Stimulated activated CD4-positive, alpha-beta T cell treated with anti-CD3 and anti-CD28 coated beads, Interleukin-2, amount 100 ng/mL, for 48 hours (primary cell): Measurements from ENCODE around the gene NTN1.
"Not testable (repeated sequence)": the region's sequence is repeated elsewhere in the genome, so short reads cannot be mapped to it uniquely, and the experiment has no call there.

Source experiments
- DNase-seq, 2 donors: peaks; one replicate each; pipeline ENCODE4 v3.0.0-alpha.2; 2020

The NTN1 gene

DNA sequence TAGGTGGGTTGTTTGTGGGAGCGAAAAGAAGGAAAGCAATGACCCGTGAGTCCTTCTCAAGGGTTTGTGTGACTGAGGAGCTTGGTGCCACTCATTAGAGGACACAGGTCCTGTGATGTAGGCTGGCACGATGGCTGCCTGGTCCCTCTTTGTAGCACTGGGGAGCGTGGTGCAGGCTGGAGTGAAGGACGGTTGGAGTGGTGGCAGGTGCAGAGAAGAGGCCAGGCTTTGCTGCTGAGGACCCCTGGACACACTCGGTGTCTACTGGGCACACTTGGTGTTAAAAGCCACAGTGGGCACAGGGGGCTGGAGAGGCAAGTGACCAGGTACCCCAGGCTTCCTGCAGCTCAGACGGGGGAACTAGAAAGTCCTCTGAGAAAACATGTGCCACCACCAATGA, 106.0 kb downstream of the NTN1 start:
- no peak for DNase-seq

- DNase-seq: no peak
These were observed 110.1 kb downstream of the NTN1 start for GRCh38 chr17:9131371-9131770.

DNA sequence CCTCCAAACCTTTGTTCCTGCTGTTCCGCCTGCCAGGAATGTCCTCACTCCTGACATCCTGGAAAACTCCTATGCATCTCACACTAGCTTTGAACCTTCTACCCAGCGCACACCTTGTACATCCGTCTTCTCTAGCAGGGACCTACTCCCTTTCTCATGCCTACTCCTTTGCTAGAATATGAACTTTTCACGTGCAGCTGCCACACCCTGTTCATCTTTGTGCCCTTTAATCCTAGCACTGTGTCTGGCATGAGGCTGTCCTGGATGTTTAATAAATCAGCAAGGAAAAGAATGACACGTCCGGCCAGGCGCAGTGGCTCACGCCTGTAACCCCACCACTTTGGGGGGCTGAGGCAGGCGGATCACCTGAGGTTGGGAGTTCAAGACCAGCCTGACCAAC, 111.0 kb downstream of the NTN1 start:
- no peak for DNase-seq

- no peak for DNase-seq
These were observed 111.8 kb downstream of the NTN1 start for GRCh38 chr17:9132944-9133610.

DNA sequence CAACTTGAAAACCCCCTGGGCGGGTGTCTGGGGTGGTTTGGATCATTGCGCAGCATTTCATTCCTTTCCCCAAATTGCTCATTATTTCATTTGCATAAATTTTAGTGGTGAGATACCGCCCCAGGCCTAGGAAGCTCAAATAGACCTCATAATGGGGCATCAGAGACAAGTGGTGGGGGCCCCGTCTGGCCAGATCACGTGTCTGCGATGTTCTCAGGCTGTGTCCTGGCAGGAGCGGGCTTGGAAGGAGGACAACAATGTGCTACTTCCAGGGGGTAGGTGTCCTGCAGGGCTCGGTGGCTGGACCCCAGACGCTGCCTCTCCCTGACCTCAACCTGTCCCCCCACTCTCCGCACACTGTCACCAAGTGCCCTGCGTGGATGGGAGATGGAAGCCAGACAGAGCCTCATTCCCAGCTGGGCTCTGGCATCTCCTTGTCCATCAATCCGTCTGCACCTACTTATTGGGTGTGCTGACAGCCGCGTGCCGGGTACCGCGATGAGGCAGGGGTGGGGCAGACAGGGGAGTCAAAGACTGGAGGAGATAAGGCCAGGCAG, 116.9 kb downstream of the NTN1 start:
- DNase-seq: no peak

GRCh38 chr17:9139695-9140094, 118.4 kb downstream of the NTN1 start:
- DNase-seq: no peak

- no peak for DNase-seq
These were observed 119.5 kb downstream of the NTN1 start for GRCh38 chr17:9140550-9141424.

- DNase-seq: no peak
These were observed 120.1 kb downstream of the NTN1 start for GRCh38 chr17:9141425-9141753.

- DNase-seq: no peak
These were observed 121.6 kb downstream of the NTN1 start for GRCh38 chr17:9142772-9143494.

DNA sequence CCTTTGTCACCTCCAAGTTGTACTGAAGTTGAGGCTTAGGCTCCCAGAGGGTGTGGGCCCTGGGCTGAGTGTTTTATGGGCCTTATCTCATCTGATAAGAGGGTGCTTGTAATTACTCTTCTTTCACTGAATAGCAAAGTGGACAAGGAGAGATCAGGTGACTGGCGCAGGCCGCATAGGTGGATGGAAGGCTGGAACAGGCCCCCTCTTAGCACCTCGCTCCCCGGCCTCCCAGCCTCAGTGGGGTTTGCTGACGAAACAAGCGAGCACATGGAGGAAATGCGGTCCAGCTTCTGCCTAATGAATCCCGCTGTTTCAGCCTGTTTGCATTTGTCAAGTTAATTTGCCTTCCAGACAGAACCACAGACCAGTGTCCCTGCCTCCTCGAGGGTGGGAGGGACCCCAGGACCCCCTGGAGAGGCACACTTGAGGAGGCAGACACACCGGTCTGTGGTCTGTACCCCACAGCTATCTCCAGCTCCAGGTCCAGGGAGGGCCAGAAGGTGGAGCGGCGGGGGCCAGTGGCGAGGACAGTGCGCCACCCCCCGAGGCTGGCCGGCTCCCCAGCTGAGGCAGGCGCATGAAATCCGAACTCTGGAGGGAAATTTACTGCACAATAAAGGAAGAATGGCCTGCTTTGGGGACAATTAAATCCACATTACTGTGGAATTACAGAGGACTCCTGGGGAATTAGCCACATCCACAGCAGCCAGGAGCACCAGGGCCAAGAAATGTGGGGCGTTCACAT, 123.4 kb downstream of the NTN1 start:
- no peak for DNase-seq

- no peak for DNase-seq
These were observed 124.8 kb downstream of the NTN1 start for GRCh38 chr17:9146064-9146463.

DNA sequence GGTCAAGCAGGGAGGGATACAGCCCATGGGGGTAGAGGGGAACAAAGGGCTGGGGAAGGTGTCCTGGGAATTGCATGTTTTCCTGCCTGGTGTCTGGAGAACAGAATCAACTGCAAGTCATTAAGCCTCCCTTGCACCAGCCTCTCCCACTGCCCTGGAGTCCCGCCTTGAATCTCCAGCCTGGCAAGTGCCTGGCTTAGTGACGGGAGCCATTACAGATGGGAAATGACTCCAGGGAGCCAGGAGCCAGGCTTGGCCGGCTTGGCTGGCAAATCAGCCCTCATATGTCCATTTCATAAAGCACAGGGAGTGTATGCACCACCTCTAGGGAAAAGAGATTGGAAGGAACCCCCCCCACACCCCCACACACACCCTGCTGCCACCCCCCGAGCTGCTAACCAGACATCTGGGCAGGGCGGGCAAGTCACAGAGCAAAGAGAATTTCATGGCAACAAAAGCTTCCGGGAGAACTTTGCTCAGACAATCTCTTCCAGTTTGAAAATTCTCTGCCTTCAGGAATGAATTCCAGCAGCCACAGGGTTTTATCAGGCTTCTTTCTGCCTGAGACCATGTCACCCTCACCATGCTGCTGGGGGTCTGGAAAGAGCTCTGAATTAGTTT, 127.7 kb downstream of the NTN1 start:
- no peak for DNase-seq

GRCh38 chr17:9150446-9151090, 129.3 kb downstream of the NTN1 start:
- no peak for DNase-seq

GRCh38 chr17:9151091-9151490, 129.8 kb downstream of the NTN1 start:
- DNase-seq: no peak

DNA sequence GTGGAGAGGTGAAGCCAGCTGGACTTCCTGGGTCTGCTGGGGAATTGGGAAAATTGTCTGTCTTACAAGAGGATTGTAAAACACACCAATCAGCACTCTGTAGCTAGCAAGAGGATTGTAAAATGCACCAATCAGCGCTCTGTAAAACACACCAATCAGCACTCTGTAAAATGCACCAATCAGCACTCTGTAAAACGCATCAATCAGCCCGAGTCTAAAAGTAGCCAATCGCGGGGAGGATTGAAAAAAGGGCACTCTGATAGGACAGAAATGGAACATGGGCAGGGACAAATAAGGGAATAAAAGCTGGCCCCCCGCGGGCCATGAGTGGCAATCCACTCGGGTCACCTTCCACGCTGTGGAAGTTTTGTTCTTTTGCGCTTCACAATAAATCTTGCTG, 130.4 kb downstream of the NTN1 start:
- DNase-seq: not testable (repeated sequence)

- no peak for DNase-seq
These were observed 137.5 kb downstream of the NTN1 start for GRCh38 chr17:9158544-9159452.

DNA sequence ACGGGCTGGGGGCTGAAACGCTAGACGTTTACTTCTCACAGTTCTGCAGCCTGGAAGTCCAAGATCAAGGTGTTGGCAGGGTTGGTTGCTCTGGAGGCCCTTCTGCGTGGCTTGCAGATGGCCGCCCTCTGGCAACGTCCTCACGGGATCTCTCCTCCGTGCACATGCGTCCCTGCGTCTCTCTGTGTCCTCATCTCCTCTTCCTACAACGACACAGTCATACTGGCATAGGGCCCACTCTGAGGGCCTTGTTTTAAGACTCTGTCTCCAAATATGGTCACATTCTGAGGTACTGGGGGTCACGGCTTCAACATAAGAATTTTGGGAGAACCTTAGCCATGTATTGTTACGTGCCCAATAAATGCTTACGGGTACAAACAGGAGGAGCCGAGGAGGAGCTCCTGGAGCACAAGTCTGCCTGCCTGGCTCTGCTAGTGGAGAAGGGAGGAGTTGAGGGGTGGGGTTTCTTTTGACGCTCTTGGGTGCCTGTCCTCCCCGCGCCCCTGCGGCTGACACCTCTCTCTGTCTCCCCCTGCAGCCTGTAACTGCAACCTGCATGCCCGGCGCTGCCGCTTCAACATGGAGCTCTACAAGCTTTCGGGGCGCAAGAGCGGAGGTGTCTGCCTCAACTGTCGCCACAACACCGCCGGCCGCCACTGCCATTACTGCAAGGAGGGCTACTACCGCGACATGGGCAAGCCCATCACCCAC, 141.1 kb downstream of the NTN1 start:
- DNase-seq: no peak

DNA sequence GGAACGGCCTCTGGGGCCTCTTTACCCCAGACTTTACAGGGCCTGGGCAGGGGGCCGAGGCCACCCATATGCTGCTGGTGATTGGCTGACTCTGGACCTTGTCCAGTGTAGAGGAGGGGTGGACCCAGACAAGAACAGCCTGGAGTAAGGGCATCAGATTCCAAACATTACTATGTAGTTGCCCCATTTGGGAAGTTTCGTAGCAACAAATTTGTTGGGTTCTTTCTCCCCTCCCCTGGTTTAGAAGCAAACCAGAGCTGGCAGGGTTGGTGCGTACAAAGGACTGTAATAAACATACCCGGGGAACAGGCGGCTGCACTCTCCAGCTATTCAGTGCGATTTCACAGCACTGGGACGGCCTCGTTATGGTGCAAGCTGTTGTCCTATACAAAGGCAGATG, 145.5 kb downstream of the NTN1 start:
- no peak for DNase-seq

GRCh38 chr17:9167379-9167778, 146.1 kb downstream of the NTN1 start:
- no peak for DNase-seq

- DNase-seq: no peak
These were observed 147.8 kb downstream of the NTN1 start for GRCh38 chr17:9169116-9169515.
